PC-3 (cell line): ENCODE measurements around the gene ISLR2. TPM values are rescaled to one million over a fixed set of nuclear protein-coding genes. Genes with fewer than 3 reads are reported as not detected.

ENCODE experiments used
- ATAC-seq: fragments of 200-7000 bp; cut with Tn5 transposase; 2 replicates; pipeline ENCODE4 v1.9.1; 2020; ENCODE audit warnings: mild to moderate bottlenecking, moderate library complexity
- BruUV-seq: library from RNA; stranded (reverse); fragments of 400-500 nt; replicated peaks from 2 replicates; lab custom pipeline; 2021; lab: Mats Ljungman, UMichigan
- CTCF ChIA-PET: fragments of 300-600 bp; sonication (Branson Sonifier 250); formaldehyde crosslinking; loops from one replicate; lab custom pipeline; 2022; ENCODE audit warnings: antibody characterized with exemption; lab: Charles Lee
- POLR2A ChIA-PET: fragments of 300-600 bp; sonication (Branson Sonifier 250); formaldehyde crosslinking; loops from one replicate; lab custom pipeline; 2022; ENCODE audit warnings: antibody characterized with exemption; ENCODE audit not compliant: unreplicated experiment; lab: Charles Lee
- DNase-seq: peaks from one replicate; pipeline ENCODE4 v3.0.0-alpha.2; 2015
- H2AFZ ChIP-seq: fragments of 300-600 bp; sonication (generic); 2 replicates; pipeline ENCODE4 v1.6.0; 2016; ENCODE audit warnings: antibody characterized with exemption, low read length
- H3F3A ChIP-seq: fragments of 300-600 bp; sonication (generic); one replicate; pipeline ENCODE4 v1.6.0; 2017; ENCODE audit warnings: antibody characterized with exemption, low read length, control low read depth, mild to moderate bottlenecking; ENCODE audit not compliant: unreplicated experiment
- H3K27ac ChIP-seq: fragments of 300-600 bp; sonication (generic); 2 replicates; pipeline ENCODE4 v1.5.1; 2016; ENCODE audit warnings: mild to moderate bottlenecking, low read length
- H3K27me3 ChIP-seq: fragments of 300-600 bp; sonication (generic); 2 replicates; pipeline ENCODE4 v1.6.1; 2016; ENCODE audit warnings: low read length, mixed read lengths
- H3K36me3 ChIP-seq: fragments of 300-600 bp; sonication (generic); 2 replicates; pipeline ENCODE4 v1.6.1; 2016; ENCODE audit warnings: low read depth, mixed run types, low read length, mixed read lengths
- H3K4me1 ChIP-seq: fragments of 300-600 bp; sonication (generic); 2 replicates; pipeline ENCODE4 v1.5.1; 2016; ENCODE audit warnings: low read length; ENCODE audit not compliant: insufficient read depth
- H3K4me2 ChIP-seq: fragments of 300-600 bp; sonication (generic); 2 replicates; pipeline ENCODE4 v1.6.0; 2016; ENCODE audit warnings: low read length
- H3K4me3 ChIP-seq: fragments of 300-600 bp; sonication (generic); 2 replicates; pipeline ENCODE4 v1.5.1; 2016; ENCODE audit warnings: mild to moderate bottlenecking, low read length, mixed read lengths
- H3K79me2 ChIP-seq: fragments of 300-600 bp; sonication (generic); 2 replicates; pipeline ENCODE4 v1.6.1; 2017; ENCODE audit warnings: low read length, mixed read lengths
- H3K9ac ChIP-seq: fragments of 300-600 bp; sonication (generic); 2 replicates; pipeline ENCODE4 v1.6.0; 2016; ENCODE audit warnings: mild to moderate bottlenecking, low read length
- H3K9me2 ChIP-seq: fragments of 300-600 bp; sonication (generic); replicated peaks from 2 replicates; pipeline ENCODE4 v1.6.1; 2016; ENCODE audit warnings: mixed run types, low read length, mixed read lengths
- H3K9me3 ChIP-seq: fragments of 300-600 bp; sonication (generic); 2 replicates; pipeline ENCODE4 v1.6.1; 2016; ENCODE audit warnings: low read length, mixed read lengths
- H4K20me1 ChIP-seq: fragments of 300-600 bp; sonication (generic); 2 replicates; pipeline ENCODE4 v1.6.1; 2016; ENCODE audit warnings: low read length, mixed read lengths
- CTCF ChIP-seq: fragments of 300-600 bp; sonication (generic); conservative IDR thresholded peaks from 2 replicates; pipeline ENCODE4 v1.5.1; 2017; ENCODE audit warnings: antibody characterized with exemption, low read depth, mild to moderate bottlenecking, low read length
- EZH2 ChIP-seq: fragments of 300-600 bp; sonication (generic); IDR thresholded peaks from one replicate; pipeline ENCODE4 v1.6.1; 2017; ENCODE audit warnings: antibody characterized with exemption, mild to moderate bottlenecking, low read length; ENCODE audit not compliant: unreplicated experiment
- EZH2phosphoT487 ChIP-seq: fragments of 300-600 bp; sonication (generic); IDR thresholded peaks from 2 replicates; pipeline ENCODE4 v1.6.1; 2018; ENCODE audit warnings: mild to moderate bottlenecking, antibody characterized with exemption, low read length, borderline replicate concordance
- intact Hi-C: fragments of 100-400 bp; cut with micrococcal nuclease; formaldehyde crosslinking; loops from 2 replicates; pipeline ENCODE4 v1.9.0; 2023
- total RNA-seq: library from RNA; depleted of rRNA; stranded (reverse); fragments of >200 nt; gene quantifications from 2 replicates; pipeline ENCODE4 v1.2.3, GENCODE V29; 2014

The ISLR2 gene
- total RNA-seq, 1 experiment from 2014 or later, result 0.22 TPM

- no peaks in the 10 kb centered on the region for H3K9me3 ChIP-seq
- H3K4me1 ChIP-seq, result no peaks in the 10 kb centered on the region
- TF ChIP-seq EZH2phosphoT487, result no peak
- no peak for TF ChIP-seq CTCF
- TF ChIP-seq EZH2, result no peak
- ATAC-seq, result no peak
- H3K4me3 ChIP-seq, result no peak overlapping the region
- H3K79me2 ChIP-seq, result no peaks in the 10 kb centered on the region
- POLR2A ChIA-PET, result no interaction called here
- CTCF ChIA-PET, result no interaction called here
- no peaks in the 10 kb centered on the region for H3F3A ChIP-seq
- no peak overlapping the region for H3K4me2 ChIP-seq
- H2AFZ ChIP-seq, result no peak overlapping the region
- H3K27ac ChIP-seq, result no peak overlapping the region
- H3K9me2 ChIP-seq, result no peaks in the 10 kb centered on the region
- no peaks in the 10 kb centered on the region for H3K27me3 ChIP-seq
- no peaks in the 10 kb centered on the region for H4K20me1 ChIP-seq
- no peaks in the 10 kb centered on the region for H3K36me3 ChIP-seq
- no TSS peak for BruUV-seq
- no peak for DNase-seq
- H3K9ac ChIP-seq, result no peak overlapping the region
- intact Hi-C loops, result no loop called here
Measured at GRCh38 chr15:74156678-74157411, 26.5 kb downstream of the ISLR2 start.

GRCh38 chr15:74157868-74158827 is 27.8 kb downstream of the ISLR2 start:
- Histone ChIP-seq H3K36me3 (no peaks in the 10 kb centered on the region), H2AFZ (no peak overlapping the region), H3K9me3 (no peaks in the 10 kb centered on the region), H3K9ac (no peak overlapping the region), H3K27ac (no peak overlapping the region), H4K20me1 (no peaks in the 10 kb centered on the region), H3K79me2 (no peaks in the 10 kb centered on the region), H3K4me2 (no peak overlapping the region), H3K4me3 (no peak overlapping the region), H3K4me1 (no peaks in the 10 kb centered on the region), H3K27me3 (no peaks in the 10 kb centered on the region), H3F3A (no peaks in the 10 kb centered on the region), H3K9me2 (no peaks in the 10 kb centered on the region)
- TF ChIP-seq CTCF (no peak), EZH2 (no peak), EZH2phosphoT487 (no peak)
- ChIA-PET CTCF (no interaction called here), POLR2A (no interaction called here)
- intact Hi-C loops, result no loop called here
- BruUV-seq, result no TSS peak
- ATAC-seq (no peak), DNase-seq (no peak)
